Activated CD8-positive, alpha-beta memory T cell treated with anti-CD3 and anti-CD28 coated beads for 36 hours (primary cell): ENCODE measurements around the gene NMRAL1. TPM values are rescaled to one million over a fixed set of nuclear protein-coding genes. Genes with fewer than 3 reads are reported as not detected.

Experiments
- CTCF ChIA-PET: fragments of 350-600 bp; sonication (Branson Sonifier 250); formaldehyde crosslinking; loops from one replicate; lab custom pipeline; 2021; ENCODE audit warnings: antibody characterized with exemption; lab: Charles Lee
- POLR2A ChIA-PET: fragments of 350-600 bp; sonication (Branson Sonifier 250); formaldehyde crosslinking; loops from one replicate; lab custom pipeline; 2021; ENCODE audit warnings: antibody characterized with exemption; lab: Charles Lee
- total RNA-seq, 2 experiments: library from RNA; stranded (reverse); gene quantifications; one replicate each; pipeline ENCODE4 v1.2.3, GENCODE V29; 2021

The NMRAL1 gene
- 10 to 100 TPM; 67.8 to 70.8 TPM for total RNA-seq

- ChIA-PET POLR2A (interaction anchor here (1.1 to 4.7 kb wide), 4 partner anchors 8 to 203 kb away, joined by 3 to 31 read pairs (median 3); partner anchors contain the start of gene CDIP1), CTCF (interaction anchor here (1.2 to 5.3 kb wide), 3 partner anchors 8 to 221 kb away, joined by 3 to 36 read pairs (median 17); no protein-coding TSS in a partner anchor)
Observed at GRCh38 chr16:4474192-4474961, at the start of gene NMRAL1. Gene NMRAL1 (minus strand): TSS chr16:4474625. CDS start chr16:4474132, 493 bp downstream.

- POLR2A ChIA-PET = no interaction called here
- CTCF ChIA-PET = interaction anchor here (0.5 to 1.6 kb wide), 3 partner anchors 17 to 25 kb away, joined by 3 to 5 read pairs (median 3); no protein-coding TSS in a partner anchor
Observed at GRCh38 chr16:4523686-4524085, 49.3 kb upstream of the NMRAL1 start.

GRCh38 chr16:4522051-4522581, 47.7 kb upstream of the NMRAL1 start:
- POLR2A ChIA-PET = no interaction called here
- CTCF ChIA-PET = no interaction called here

- CTCF ChIA-PET = interaction anchor here (1.2 kb wide), 1 partner anchor 27 kb away, joined by 3 read pairs; no protein-coding TSS in a partner anchor
Observed at GRCh38 chr16:4520913-4521312, 46.5 kb upstream of the NMRAL1 start.

GRCh38 chr16:4519274-4520058, 45.0 kb upstream of the NMRAL1 start:
- POLR2A ChIA-PET = no interaction called here

More at GRCh38 chr16:4520913-4521312, 46.5 kb upstream of the NMRAL1 start:
- POLR2A ChIA-PET = interaction anchor here (0.5 kb wide), 1 partner anchor 33 kb away, joined by 7 read pairs; no protein-coding TSS in a partner anchor

GRCh38 chr16:4517812-4518680, 43.6 kb upstream of the NMRAL1 start:
- ChIA-PET CTCF (interaction anchor here (0.5 to 1.4 kb wide), 5 partner anchors 14 to 35 kb away, joined by 3 to 4 read pairs (median 3); no protein-coding TSS in a partner anchor), POLR2A (no interaction called here)

More at GRCh38 chr16:4519274-4520058, 45.0 kb upstream of the NMRAL1 start:
- CTCF ChIA-PET = interaction anchor here (1.0 kb wide), 1 partner anchor 26 kb away, joined by 3 read pairs; no protein-coding TSS in a partner anchor

- POLR2A ChIA-PET = interaction anchor here (1.1 kb wide), 1 partner anchor 23 kb away, joined by 3 read pairs; the partner anchor contains the start of gene CDIP1
- CTCF ChIA-PET = interaction anchor here (0.5 to 2.2 kb wide), 3 partner anchors 10 to 112 kb away, joined by 4 to 12 read pairs (median 8); no protein-coding TSS in a partner anchor
Observed at GRCh38 chr16:4515611-4516233, 41.3 kb upstream of the NMRAL1 start.

- ChIA-PET CTCF (interaction anchor here (0.7 to 2.2 kb wide), 5 partner anchors 8 to 72 kb away, joined by 3 to 12 read pairs (median 3); no protein-coding TSS in a partner anchor), POLR2A (interaction anchor here (1.1 to 1.2 kb wide), 2 partner anchors 9 to 24 kb away, joined by 3 read pairs; partner anchors contain the start of gene CDIP1)
Observed at GRCh38 chr16:4514606-4515005, 40.2 kb upstream of the NMRAL1 start.

- CTCF ChIA-PET = interaction anchor here (1.4 to 2.2 kb wide), 3 partner anchors 8 to 35 kb away, joined by 3 to 12 read pairs (median 8); no protein-coding TSS in a partner anchor
Observed at GRCh38 chr16:4513881-4514280, 39.5 kb upstream of the NMRAL1 start.

GRCh38 chr16:4513086-4513860, 38.8 kb upstream of the NMRAL1 start:
- ChIA-PET POLR2A (interaction anchor here (1.2 kb wide), 1 partner anchor 8 kb away, joined by 3 read pairs; no protein-coding TSS in a partner anchor), CTCF (interaction anchor here (2.2 kb wide), 1 partner anchor 36 kb away, joined by 12 read pairs; no protein-coding TSS in a partner anchor)

More at GRCh38 chr16:4513881-4514280, 39.5 kb upstream of the NMRAL1 start:
- POLR2A ChIA-PET = interaction anchor here (1.2 kb wide), 1 partner anchor 9 kb away, joined by 3 read pairs; no protein-coding TSS in a partner anchor

GRCh38 chr16:4512473-4512872, 38.0 kb upstream of the NMRAL1 start:
- ChIA-PET CTCF (interaction anchor here (1.1 kb wide), 1 partner anchor 36 kb away, joined by 3 read pairs; no protein-coding TSS in a partner anchor), POLR2A (no interaction called here)

GRCh38 chr16:4511441-4512082, 37.1 kb upstream of the NMRAL1 start:
- ChIA-PET CTCF (interaction anchor here (0.5 to 8.5 kb wide), 4 partner anchors 31 to 62 kb away, joined by 3 to 40 read pairs (median 4); no protein-coding TSS in a partner anchor), POLR2A (no interaction called here)

GRCh38 chr16:4510747-4511426, 36.5 kb upstream of the NMRAL1 start:
- CTCF ChIA-PET = interaction anchor here (0.6 to 8.5 kb wide), 3 partner anchors 24 to 62 kb away, joined by 3 to 40 read pairs (median 5); no protein-coding TSS in a partner anchor
- POLR2A ChIA-PET = no interaction called here

- ChIA-PET CTCF (interaction anchor here (0.8 to 8.5 kb wide), 2 partner anchors 23 to 39 kb away, joined by 3 to 40 read pairs; no protein-coding TSS in a partner anchor), POLR2A (no interaction called here)
Observed at GRCh38 chr16:4510131-4510530, 35.7 kb upstream of the NMRAL1 start.

- ChIA-PET CTCF (interaction anchor here (1.8 to 8.5 kb wide), 2 partner anchors 40 to 77 kb away, joined by 5 to 40 read pairs; no protein-coding TSS in a partner anchor), POLR2A (interaction anchor here (1.1 kb wide), 1 partner anchor 33 kb away, joined by 3 read pairs; the partner anchor contains the start of gene HMOX2)
Observed at GRCh38 chr16:4509420-4509819, 35.0 kb upstream of the NMRAL1 start.
